Measurements from ENCODE around the gene CYP51A1.

DNA sequence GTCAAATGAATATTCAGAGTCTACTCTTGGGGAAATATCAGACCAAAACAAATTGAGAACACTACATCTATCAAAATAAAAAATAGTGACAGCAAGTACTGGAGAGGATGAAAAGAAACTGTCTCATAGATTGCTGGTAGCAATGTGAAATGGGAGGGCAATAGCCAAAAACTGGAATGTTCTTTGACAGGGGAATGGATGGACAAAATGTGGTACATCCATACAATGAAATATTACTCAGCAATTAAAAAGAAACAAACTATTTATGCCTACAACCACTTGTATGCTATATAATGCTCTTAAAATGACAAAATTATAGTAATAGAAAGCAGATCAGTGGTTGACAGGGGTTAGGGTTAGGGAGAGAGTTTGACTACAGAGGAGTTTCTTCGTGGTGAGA, 46.0 kb downstream of the CYP51A1 start:
- TF ChIP-seq, protein P1, sequence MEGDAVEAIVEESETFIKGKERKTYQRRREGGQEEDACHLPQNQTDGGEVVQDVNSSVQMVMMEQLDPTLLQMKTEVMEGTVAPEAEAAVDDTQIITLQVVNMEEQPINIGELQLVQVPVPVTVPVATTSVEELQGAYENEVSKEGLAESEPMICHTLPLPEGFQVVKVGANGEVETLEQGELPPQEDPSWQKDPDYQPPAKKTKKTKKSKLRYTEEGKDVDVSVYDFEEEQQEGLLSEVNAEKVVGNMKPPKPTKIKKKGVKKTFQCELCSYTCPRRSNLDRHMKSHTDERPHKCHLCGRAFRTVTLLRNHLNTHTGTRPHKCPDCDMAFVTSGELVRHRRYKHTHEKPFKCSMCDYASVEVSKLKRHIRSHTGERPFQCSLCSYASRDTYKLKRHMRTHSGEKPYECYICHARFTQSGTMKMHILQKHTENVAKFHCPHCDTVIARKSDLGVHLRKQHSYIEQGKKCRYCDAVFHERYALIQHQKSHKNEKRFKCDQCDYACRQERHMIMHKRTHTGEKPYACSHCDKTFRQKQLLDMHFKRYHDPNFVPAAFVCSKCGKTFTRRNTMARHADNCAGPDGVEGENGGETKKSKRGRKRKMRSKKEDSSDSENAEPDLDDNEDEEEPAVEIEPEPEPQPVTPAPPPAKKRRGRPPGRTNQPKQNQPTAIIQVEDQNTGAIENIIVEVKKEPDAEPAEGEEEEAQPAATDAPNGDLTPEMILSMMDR (IDR thresholded peaks at IDR 0.05) = no peak
- TF ChIP-seq POLR2A (IDR thresholded peaks at IDR 0.05) (no peak), EP300 (IDR thresholded peaks at IDR 0.05) (no peak)

Measured in tibial nerve (tissue), 4 donors.